ENCODE data around the gene CACNA2D2.

The CACNA2D2 gene

GRCh38 chr3:50322386-50323091, 180.9 kb downstream of the CACNA2D2 start, which contains the start of gene HYAL2:
HYAL2 (minus strand) TSS chr3:50322745; CDS start chr3:50320489, 2,256 bp downstream.
- DNase-seq = no peak

DNA sequence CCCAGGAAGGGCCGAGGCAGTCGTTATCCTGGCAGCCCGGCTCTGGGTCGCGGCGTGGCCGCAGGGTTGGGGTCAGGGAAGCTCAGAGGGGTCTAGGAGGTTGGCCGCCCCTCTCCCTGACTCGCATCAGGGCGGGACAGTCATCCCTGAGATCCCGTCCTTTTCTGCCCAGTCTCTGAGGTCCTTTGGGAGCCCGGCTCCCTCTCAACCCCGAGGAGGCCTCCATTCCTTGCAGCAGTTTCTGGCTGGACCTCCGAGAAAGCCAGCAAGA, 181.4 kb downstream of the CACNA2D2 start:
- DNase-seq = no peak

GRCh38 chr3:50321336-50322114, 181.9 kb downstream of the CACNA2D2 start:
- DNase-seq = peak; percentile 74 to 79 (median 78)

GRCh38 chr3:50320853-50321335, 182.5 kb downstream of the CACNA2D2 start:
- DNase-seq = peak; percentile 44 to 74 (median 52)

GRCh38 chr3:50319894-50320625, 183.4 kb downstream of the CACNA2D2 start:
- no peak for DNase-seq

DNA sequence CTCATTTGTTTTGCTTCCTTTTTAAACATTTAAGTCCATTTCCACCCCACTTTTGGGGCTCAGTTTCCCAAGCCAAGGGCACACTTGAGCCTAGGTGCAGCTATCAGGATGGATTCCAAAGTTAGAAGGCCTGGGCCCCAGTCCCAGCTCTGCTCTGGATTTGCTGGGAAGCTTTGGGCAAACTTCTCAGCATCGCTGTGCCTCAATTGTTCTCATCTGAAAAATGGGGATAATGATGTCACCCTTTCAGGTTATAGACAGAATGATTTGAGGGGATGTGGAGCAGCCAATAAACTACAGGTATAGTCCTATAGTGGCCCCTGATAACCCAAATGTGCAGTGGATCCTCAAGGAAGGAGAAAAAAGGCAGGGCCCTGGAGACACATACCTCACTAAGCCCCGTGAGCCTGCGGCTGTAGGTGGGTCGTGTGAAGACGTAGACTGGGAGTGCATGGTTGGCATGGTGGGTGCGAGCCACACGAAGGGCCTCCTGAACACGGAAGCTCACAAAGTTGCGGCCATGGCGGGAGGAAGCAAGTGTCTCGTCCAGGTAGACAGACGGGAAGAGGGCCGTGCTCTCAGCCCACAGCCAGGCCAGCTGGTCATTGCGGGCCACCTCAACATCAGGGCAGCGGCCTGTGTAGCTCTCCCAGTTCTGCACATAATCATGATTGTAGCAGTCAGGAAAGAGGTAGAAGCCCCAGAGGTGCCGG, 184.1 kb downstream of the CACNA2D2 start:
- DNase-seq = no peak

DNA sequence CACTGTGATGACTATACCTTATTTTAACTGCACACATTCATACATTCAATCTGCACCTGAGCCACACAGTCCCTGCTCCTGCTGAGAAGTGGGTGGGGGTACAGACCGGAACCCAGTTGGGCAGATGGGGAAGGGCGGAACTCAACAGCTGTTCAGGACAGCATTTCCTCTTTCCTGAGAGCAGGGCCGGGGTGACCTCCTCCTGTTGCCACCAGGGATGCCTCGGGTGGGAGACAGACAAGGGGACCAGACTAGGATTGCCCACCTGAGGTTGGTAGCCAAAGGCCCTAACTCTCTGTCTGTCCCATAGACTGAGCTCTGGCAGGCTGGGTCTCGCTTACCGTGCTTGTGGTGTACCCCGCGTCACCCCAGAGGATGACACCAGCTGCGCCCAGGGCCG, 184.8 kb downstream of the CACNA2D2 start:
- no peak for DNase-seq

- no peak for DNase-seq
Observed at GRCh38 chr3:50318163-50318562, 185.3 kb downstream of the CACNA2D2 start.

DNA sequence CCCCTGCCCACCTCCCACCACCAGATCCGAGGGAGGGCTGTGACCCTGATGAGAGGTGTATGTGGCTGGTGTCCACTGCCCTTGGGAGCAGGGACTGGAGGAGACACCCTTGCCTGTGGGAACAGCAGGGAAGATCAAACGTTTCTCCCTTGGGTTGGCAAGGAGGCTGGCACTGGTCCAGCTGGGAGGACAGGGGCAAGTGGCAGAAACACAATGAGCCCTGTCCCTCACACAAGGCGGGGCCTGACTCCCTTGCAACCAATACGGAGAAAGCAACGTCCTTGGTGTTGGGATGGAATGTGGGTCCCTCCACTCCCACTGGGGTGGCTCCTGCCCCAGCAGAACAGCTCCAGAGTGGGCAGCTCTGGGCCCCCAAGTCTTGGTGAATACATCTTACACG, 186.1 kb downstream of the CACNA2D2 start:
- no peak for DNase-seq

DNA sequence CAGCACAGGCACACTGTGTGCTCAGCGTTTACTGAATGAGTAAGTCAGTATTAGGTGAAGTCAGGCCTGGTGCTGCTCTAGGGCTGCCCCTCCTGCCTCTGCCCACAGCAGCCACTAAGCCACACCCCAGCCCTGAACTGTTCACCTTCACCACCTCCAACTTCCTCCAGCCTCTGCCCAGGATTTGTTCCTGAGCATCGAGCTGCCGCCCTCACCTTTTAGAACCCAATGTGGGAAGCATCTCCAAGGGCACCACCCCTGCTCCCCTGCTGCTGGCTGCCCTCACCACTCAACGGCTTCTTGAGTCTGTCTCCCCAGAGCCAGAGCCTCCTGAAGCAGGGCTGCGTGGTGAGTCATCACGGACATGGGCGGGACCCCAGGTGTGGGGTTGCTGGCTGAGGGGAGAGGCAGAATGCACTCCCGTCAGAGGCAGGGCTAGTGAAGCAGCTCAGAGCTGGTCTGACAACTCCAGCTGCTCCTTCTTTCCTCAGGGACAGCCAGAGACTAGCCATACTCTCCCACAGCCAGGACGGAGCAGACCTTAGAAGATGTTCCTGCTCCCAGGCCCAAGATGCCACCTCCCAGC, 186.7 kb downstream of the CACNA2D2 start:
- peak in 1 of 4 experiments; percentile 14 for DNase-seq

DNA sequence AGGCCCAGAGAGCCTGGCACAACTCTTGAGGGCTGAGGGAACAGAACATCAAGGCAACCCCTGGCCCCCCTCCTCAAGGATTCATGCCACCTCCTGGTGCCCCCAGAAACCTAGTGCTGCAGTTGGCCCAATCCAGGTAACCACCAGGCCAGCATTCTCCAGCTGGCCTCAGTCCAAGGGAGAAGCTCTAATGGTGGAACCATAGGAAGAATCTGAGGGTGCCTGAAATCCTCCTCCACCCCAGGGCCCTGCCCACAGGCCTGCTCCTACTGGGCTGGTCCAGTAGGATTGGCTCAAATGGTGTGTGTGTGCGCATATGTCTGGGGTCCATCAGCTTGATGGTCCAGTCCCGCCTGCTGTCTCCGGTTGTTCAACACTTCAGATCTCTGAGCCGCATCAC, 188.6 kb downstream of the CACNA2D2 start:
- no peak for DNase-seq

DNA sequence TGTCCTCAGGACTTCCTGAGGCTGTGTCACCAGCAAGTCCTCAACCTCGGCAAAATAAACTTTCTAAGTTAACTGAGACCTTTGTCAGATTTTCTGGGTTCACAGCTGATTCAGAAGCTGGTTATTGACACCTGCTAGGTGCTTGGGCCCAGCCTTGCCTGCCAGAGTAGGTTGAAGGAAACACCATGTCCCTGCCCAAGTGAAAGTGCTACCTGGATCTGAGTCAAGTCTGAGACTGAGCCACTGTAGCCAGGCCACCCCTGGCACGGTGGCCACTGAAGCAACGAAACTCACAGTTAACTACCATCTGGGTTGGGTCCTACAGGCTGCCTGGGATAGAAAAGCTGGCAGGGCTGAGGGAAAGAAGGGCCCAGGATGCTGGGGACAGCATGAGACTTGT, 189.1 kb downstream of the CACNA2D2 start:
- no peak for DNase-seq

Measured in activated naive CD4-positive, alpha-beta T cell (primary cell).